Ishikawa (cell line): ENCODE results near the gene SLC6A15.

Experiments
- CEBPB ChIP-seq: IDR thresholded peaks from 2 replicates; pipeline ENCODE4 v1.6.1; 2012
- CREB1 ChIP-seq: IDR thresholded peaks from 2 replicates; pipeline ENCODE4 v1.6.1; 2012; ENCODE audit warnings: low read depth
- EGR1 ChIP-seq: IDR thresholded peaks from 2 replicates; pipeline ENCODE4 v1.6.1; 2012
- EP300 ChIP-seq: IDR thresholded peaks from 2 replicates; pipeline ENCODE4 v1.6.1; 2012; ENCODE audit warnings: borderline replicate concordance
- FOXM1 ChIP-seq: IDR thresholded peaks from 2 replicates; pipeline ENCODE4 v1.6.1; 2012; ENCODE audit warnings: low read depth, borderline replicate concordance
- MAX ChIP-seq: IDR thresholded peaks from 2 replicates; pipeline ENCODE4 v1.6.1; 2012
- NFIC ChIP-seq: IDR thresholded peaks from 2 replicates; pipeline ENCODE4 v1.6.1; 2012
- RAD21 ChIP-seq: IDR thresholded peaks from 2 replicates; pipeline ENCODE4 v1.6.1; 2012; ENCODE audit warnings: low read depth
- REST ChIP-seq: IDR thresholded peaks from 2 replicates; pipeline ENCODE4 v1.6.1; 2012; ENCODE audit warnings: low read depth, mild to moderate bottlenecking
- TAF1 ChIP-seq: IDR thresholded peaks from 2 replicates; pipeline ENCODE4 v1.6.1; 2012; ENCODE audit warnings: low read depth, mild to moderate bottlenecking
- TCF12 ChIP-seq: IDR thresholded peaks from 2 replicates; pipeline ENCODE4 v1.6.1; 2012; ENCODE audit warnings: low read depth
- TEAD4 ChIP-seq: IDR thresholded peaks from 2 replicates; pipeline ENCODE4 v1.6.1; 2012
- USF1 ChIP-seq: IDR thresholded peaks from 2 replicates; pipeline ENCODE4 v1.6.1; 2012
- YY1 ChIP-seq: IDR thresholded peaks from 2 replicates; pipeline ENCODE4 v1.6.1; 2012; ENCODE audit warnings: low read depth
- ZBTB7A ChIP-seq: IDR thresholded peaks from 2 replicates; pipeline ENCODE4 v1.6.1; 2012; ENCODE audit warnings: low read depth

SLC6A15 gene

GRCh38 chr12:84946753-84947152 lies 34.2 kb upstream of the SLC6A15 start:
- TF ChIP-seq REST, result no peak
- TF ChIP-seq ZBTB7A, result no peak
- TF ChIP-seq FOXM1, result no peak
- TF ChIP-seq TEAD4, result no peak
- no peak for TF ChIP-seq TCF12

GRCh38 chr12:84937415-84937814 lies 24.8 kb upstream of the SLC6A15 start:
- TF ChIP-seq NFIC, result no peak
- TF ChIP-seq TAF1, result no peak
- no peak for TF ChIP-seq MAX
- TF ChIP-seq RAD21, result no peak
- no peak for TF ChIP-seq USF1

- TF ChIP-seq TCF12 (no peak), RAD21 (no peak), YY1 (no peak), FOXM1 (no peak), MAX (no peak), CEBPB (no peak), USF1 (no peak), TAF1 (no peak), EP300 (no peak), TEAD4 (no peak), ZBTB7A (no peak), CREB1 (no peak), NFIC (no peak), REST (no peak)
Measured at GRCh38 chr12:84929501-84929900, 16.9 kb upstream of the SLC6A15 start.

- TF ChIP-seq TEAD4, result no peak
- TF ChIP-seq RAD21, result no peak
- no peak for TF ChIP-seq REST
- TF ChIP-seq NFIC, result no peak
- no peak for TF ChIP-seq EGR1
- no peak for TF ChIP-seq USF1
- TF ChIP-seq FOXM1, result no peak
- no peak for TF ChIP-seq TCF12
- TF ChIP-seq CREB1, result no peak
- no peak for TF ChIP-seq CEBPB
- TF ChIP-seq MAX, result no peak
- TF ChIP-seq EP300, result no peak
- TF ChIP-seq TAF1, result no peak
- no peak for TF ChIP-seq ZBTB7A
- TF ChIP-seq YY1, result no peak
Measured at GRCh38 chr12:84924981-84925380, 12.4 kb upstream of the SLC6A15 start.

- TF ChIP-seq MAX (no peak), ZBTB7A (no peak), TEAD4 (no peak), EGR1 (no peak), EP300 (no peak), REST (no peak), TAF1 (no peak), CEBPB (no peak), YY1 (no peak)
Measured at GRCh38 chr12:84922693-84923092, 10.1 kb upstream of the SLC6A15 start.
